ENCODE results near the gene RELL2.

RELL2 gene

DNA sequence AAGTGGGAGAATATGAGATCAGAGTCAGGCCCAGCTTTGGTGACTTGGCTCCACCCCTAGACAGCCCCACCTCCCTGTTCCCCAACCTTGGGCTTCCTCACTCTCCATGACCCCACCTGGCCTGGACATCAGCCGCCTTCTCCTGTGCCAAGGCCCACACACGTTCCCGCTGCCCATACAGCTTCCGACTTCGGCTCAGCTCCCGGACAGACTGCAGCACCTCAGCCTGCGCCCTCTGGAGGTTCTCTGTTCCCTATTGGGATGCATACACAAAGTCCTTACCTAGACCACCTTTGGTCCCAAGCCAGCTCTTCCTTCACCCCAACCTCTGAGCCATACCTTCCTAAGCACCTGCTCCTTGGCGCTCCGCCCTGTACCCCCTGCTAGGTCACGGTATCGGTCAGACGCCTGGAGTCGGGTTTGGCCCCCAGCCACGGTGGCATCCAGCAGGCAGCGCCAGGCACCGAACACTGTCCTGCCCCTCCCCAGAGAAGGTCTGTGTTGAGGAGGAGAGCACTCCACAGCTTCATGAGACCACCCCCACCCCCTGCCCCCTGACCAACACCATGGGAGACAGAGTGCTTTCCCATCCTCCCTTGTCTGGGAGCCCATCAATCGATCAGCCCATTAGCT is 12.4 kb downstream of the RELL2 start:
- no peak for DNase-seq (ENCODE audit: low spot score)

DNA sequence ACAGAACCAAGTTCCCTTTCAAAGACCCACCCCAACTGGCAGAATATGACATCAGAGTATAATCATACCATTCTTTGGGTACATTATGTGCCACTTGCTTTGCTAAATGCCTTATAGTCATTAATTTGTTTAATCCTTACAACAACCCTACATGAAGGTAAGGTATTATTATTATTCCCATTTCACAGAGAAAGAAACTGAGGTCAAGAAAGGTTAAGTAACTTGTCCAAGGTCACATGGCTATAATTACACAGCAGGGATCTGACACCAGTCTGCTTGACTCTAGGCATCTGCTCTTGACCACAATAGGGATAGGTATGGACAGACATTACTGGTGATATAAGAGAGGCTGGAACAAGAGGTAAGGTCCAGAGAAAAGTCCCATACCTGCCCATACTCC is 13.2 kb downstream of the RELL2 start:
- DNase-seq (ENCODE audit: low spot score) = no peak

DNA sequence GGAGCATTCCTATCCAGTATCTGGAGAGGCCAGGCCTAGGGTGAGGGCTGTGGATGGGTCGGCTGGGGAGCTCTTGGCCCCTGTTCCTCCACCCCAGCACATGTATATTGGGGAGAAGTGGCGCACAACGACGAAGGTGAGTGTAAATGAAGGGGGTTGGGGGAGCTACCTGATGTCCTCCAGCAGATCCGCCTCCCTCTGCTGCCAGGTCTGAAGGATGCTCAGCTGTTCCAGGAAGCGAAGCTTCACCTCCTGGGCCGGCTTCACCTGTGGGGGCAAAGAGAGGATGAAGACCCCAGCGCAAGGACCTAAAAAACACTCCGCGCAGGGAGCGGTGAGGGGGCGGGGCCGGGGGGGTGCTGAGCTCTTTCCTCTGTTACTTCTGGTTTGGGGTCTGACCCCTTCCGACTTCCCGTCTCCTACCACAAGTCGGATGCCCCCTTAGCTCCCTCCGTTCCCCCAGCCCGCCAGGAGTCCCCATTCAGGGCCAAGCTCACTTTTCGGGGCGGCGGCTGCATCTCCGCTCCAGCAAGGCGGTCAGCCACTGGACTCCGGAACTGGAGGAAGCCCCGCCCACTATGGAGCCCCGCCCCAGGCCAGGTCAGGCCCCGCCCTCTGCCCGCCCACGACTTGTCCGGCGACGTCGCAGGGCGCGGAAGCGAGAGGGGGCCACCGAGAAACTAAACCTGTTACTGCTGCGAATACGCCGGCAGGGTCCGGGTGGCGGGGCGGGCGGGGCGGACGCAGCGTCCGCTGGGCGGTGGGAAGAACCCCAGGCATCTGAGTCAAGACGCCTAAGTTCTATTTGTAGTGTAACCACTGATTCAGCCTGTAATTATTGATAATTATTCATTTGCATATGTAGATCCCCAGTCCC is 14.3 kb downstream of the RELL2 start, which contains the start of gene FCHSD1:
Gene FCHSD1 (minus strand): TSS at position 568 of the 877 bp plus-strand sequence. CDS start 50 bp downstream, at position 518.
- DNase-seq (ENCODE audit: low spot score) = peak; percentile 91

DNA sequence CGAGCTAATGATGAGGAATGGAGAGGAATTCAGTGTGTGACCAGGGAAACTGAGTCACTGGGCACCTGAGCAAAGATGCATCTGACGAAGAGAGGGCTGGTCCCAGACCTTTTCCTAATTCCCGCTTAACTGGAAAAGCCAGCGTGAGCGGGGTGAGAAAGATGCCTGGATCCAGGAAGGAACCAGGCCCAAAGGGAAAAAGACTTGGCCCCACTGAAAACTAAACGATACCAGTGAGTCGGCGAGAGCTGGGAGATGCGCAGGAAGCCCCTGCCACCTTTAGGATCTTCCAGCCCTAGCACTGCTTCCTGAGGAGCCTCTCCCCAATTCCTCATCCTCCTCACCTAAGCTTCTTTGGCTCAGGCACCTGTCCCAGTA is 14.9 kb downstream of the RELL2 start:
- DNase-seq (ENCODE audit: low spot score) = no peak

DNA sequence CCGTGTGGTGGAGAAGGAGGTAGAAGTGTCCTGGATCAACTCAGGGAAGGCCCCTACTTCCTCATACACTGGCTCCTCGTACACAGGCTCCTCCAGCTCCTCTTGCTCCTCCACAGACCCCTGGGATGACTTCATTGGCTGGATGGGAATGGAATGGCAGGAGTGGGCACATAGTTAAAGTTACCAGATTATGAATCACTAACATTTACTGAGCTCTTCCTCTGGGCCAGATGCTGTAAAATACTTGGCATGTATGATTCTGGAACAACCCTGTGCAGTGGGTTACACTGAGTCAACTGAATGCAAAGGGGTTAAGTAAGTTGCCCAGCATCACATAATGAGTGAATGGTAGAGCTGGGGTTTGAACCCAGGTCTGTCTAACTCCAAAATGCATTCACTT is 17.5 kb downstream of the RELL2 start:
- DNase-seq (ENCODE audit: low spot score) = peak; percentile 20

DNA sequence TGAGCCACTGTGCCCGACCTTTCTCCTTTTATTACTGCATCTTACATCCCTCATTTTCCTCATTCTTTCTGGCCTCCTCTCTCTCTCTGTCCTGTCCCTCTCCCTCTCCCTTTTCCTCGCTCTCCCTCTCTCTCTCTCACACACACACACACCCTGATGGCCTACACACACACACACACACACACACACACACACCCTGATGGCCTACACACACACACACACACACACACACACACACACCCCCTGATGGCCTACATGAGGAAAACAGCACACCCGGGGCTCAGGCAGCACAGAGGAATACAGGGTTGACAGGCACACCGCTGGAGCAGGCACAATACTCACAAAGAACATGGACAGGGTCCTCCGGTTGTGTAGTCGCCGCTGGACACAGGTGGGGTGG is 18.2 kb downstream of the RELL2 start:
- DNase-seq (ENCODE audit: low spot score) = no peak

DNA sequence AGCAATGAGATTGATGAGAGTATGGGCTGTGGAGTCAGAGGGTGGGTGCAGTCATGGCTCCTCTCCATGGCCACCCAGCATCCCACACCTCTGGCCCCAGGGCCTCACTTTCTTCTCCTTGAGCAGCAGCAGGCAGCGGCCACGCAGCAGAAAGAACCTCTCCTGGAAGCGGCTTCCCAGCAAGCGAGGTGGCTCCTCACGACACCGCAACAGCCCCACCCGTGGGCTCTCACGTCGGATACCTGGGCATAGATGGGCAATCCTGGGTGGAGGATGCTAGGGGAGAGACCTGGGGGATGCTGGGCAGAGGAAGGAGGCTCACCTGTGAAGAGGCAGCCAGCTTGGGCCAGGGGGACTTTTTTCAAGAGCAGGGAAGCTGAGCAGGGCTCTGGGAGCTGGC is 19.6 kb downstream of the RELL2 start:
- no peak for DNase-seq (ENCODE audit: low spot score)

DNA sequence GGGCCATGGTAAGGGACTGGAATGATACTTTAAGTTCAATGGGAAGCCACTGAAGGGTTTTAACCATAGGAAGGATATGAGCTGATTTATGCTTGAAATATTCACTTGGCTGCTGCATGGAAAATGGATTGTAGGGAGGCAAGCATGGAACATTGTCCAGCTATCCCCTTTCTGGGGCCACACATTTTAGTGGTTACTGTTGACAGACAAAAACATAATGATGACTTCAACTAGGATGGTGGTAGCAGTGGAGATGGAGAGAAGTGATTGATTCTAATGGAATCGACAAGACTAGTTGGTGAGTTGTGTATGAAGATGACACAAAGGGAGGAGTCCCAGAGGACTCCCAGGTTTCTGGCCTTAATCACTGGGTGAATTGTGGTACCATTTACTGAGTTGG is 20.6 kb downstream of the RELL2 start:
- no peak for DNase-seq (ENCODE audit: low spot score)

DNA sequence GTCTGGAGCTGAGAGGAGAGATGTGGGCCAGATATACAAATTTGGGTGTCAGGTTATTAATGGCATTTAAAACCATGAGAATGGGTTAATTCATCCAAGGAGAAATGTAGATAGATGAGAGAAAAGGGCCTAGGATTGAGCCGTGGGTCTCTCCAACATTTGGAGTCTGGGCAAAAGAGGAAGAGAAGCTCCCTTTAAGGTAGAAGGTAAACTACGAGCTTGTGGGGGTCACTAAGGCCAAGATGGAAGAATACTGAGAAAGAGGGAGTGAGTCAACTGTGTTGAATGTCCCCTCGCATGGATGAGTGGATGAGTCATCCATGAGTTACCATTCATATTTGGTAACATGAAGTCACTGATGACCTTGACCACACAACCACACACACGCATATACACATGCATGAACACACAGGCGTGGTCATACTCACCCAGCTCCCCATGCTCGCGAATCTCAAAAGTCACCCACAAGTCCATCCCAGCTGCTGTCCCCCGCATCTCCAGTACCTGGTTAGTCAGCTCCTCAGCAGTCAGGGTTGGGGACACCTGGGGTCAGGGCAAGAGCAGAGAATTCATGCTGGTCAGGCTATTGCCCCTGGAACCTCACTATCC is 21.2 kb downstream of the RELL2 start:
- DNase-seq (ENCODE audit: low spot score) = no peak

DNA sequence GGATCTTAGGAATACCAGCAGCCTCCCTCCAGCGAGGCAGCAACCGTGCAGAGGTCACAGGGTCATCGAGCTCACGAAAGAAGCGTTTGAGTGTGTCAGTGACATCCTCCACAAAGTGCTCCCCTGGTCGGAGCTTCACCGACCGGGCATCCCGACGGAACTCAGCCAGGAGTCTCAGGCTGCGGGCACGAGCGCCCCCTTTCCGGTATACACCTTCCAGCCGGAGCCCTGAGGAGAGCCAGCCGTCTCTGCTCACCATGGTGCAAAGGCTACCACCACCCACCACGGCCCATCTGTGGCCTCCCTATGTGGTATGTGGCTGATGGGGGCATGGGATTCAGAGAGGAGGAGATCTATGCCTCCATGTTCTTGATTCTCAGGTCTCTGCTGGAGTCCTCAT is 25.2 kb downstream of the RELL2 start:
- DNase-seq (ENCODE audit: low spot score) = no peak

DNA sequence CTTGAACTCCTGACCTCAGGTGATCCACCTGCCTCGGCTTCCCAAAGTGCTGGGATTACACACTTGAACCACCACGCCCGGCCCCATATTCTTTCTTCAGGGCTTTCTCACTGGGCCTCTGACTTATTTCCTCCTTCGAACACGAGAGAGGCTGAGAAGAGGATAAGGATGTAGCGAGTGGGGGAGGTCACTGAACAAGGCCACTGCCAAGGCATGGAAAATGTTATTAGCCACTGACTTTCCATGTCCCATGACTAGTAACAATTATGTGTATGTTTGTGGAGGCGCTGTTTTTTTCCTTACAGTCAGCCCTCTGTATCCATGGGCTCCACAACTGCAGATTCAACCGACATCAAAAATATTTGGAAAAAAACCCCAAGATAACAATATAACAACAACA is 26.7 kb downstream of the RELL2 start:
- no peak for DNase-seq (ENCODE audit: low spot score)

DNA sequence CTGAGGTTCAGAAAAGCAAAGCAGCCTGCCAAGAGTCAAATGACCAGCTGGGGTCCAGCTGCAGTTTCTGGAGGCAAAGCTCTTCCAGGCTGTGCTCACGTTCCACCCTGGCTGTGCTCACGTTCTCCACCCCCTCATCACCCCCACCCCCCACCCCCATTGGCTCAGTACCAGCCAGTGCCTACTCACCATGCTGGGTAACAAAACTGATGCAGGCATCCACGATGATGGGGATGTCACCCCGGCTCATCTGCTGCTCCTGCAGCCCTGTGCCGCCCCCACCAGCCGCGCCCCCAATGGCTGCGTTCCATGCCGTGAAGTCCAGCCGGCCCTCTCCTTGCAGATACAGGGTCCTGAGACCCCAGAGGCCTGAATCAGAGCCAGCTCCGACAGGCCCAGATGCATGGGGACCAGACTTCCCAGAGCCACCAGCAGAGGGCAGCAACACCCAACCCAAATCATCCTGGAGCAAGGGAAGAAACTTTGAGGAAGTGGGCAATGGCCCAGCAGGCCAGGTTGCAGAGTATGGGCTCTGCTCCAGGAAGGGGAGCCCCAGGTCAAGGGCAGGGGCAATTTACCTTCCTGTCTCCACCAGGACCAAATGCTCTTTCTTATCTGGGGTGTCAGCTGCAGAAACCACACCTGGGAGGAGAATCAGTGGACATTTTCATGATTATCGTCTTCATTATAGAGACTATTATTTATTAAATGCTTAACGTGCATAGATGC is 28.1 kb downstream of the RELL2 start:
- peak; percentile 70 for DNase-seq (ENCODE audit: low spot score)

DNA sequence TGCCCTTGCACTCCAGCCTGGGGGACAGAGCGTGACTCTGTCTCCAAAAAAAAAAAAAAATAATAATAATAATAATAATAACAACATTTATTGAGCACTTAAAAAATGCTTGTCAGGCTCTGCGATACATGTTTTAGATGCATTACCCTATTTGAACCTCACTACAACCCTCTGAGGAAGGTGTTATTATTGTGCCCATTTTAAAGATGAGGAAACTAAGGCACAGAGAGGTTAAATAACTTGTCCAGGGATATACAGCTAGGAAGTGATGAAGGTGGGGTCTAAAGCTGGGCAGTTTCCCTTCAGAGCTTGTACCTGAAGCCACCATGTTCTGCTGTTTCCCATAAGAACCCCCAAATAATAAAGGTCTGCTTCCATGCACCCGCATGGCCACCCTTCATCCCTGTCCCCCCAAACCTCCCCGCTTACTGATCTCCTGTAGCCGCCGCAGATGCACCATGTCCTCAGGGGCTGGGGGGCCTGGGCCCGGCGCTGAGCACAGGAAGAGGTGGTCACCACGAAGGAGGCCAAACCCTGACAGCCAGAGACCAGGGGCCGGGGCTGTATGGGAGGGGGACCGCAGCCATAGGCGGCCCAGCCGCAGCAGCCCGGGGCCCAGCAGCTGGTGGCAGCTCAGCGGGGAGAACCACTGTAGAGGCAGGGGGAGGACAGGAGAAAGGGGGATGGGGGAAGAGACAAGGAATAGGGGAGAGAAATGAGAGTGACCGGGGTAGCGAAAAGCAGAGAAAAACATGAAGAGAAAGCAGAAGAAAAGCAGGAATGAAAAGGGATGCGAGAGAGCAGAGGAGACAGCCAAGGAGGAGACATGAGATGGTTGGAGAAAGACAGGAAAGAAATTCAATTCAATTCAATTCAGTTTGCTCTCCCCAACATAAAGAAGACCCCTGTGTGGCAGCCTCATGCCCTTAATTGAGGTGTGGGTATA is 29.5 kb downstream of the RELL2 start:
- DNase-seq (ENCODE audit: low spot score) = no peak

DNA sequence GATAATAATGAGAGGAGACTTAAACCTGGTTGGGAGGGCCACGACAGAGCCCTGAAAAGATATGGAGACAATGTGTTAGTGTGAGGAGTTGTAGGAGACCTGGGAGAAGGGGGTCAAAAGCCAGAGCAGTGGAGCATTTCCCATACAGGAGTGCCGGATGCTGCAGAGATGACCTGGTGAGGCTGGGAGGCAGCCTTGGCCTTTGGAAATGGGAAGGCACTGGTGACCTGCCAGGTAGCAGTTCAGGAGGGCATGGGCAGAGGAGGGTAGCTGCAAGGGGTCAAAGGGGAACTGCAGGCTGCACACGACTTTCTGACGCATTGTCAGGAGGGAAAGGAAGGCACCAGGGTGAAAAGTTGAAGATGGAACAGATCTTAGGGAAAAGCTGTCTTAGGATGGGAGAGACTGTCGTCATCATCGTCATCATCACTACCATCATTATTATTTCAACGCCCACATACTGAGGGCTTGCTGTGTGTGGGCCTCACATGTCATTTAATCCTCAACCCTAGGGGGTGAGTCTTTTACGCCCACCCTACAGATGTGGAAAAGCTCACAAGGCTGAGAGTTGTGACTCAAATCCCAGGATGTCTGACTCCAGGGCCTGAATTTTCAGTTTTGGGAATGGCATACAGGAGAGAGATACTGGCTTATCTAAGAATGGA is 31.9 kb downstream of the RELL2 start:
- DNase-seq (ENCODE audit: low spot score) = no peak

DNA sequence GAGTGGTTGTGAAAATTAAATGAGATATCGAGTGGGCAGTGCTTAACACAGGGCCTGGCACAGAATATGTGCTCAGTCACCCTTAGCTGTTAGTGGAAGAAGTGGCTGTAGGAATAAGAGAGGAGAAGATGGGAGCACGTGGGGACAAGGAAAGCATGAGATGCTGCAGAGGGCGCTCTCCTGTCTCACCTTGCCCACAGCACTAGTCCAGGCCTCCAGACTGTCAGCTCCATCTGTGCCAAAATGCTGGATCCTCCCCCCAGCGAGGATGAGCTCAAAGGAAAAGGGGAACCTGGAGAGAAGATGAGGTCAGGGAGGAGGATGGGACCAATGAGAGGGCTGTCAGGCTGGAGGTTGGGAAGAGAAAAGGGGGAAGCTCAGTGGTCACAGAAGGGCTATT is 32.7 kb downstream of the RELL2 start:
- DNase-seq (ENCODE audit: low spot score) = no peak

DNA sequence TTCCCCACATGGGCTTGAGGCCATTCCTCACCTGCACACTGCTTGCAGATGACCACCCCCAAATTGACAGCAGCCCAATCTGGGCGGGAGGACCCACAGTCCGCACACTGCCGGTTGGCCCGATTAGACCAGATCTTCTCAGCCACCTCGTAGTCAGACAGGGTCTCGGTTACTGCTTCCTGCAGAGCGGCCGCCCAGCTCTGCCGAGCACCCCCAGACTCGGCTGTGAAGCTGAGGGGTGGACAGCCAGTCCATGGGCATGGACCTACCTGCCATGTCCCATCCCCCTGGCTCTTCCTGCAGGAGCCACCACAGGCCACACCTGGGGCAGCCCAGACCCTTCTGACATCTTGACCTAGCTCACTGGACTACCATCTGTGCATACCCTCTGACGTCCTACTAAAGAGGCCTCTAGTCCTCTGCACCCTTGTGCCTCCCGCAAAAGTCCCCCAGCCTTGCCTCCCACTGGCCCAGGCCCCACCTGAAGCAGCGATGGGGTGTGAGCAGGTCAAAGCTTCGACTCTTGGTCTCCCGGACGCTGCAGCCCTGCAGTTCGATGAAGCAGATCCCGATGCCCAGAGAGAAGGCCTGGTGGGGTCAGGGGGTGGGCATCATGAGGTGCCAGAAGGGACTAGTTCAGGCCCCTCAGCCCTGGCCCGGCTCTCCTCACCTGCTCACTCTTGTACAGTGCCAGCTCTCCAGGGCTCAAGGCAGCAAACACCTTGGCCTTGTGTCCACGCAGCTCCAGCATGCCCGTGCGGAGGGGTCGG is 35.5 kb downstream of the RELL2 start:
- no peak for DNase-seq (ENCODE audit: low spot score)

DNA sequence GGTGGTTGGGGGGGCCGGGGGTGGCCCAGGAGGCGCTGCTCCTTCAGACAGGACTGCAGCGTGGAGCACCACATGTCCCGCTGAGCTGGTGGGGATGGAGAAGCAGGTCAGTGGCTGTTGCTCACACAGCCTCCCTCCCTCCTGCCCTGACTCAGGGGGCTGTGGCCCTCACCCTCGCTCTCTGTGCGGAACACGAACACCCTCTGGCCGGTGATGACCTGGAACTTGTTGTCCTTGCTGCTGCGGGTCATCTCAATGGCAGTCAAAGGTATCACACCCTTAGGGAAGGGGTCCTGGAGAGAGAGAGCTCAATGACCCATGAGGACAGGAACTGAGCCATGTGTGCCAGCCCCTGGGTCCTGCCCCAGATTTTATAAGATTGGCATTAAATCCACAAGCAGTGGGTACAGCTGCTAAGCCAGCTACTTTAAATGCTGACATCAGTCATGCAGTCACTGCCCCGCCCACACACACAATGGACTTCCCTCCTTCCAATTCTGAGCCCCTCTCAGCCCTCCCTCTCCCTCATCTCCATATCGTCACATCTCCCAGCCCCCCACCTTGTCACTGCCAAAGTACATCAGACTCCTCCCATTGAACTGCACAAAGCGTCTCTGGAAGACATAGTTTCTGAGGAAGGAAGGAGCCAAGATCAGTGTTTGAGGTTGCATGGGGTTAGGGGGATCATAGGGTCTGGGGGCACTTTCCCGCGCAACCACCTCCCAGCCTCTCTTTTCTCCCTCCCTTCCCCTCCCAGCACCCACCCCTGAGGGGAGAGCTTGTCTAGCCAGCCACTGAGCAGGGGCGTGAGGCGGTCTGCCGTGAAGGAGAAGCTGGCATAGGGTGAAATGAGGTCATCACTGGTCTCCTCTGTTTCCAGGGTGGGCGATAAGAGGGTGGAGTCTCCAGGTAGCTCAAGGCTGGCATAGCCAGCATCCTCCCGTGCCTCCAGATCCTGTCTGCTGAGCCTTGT is 36.3 kb downstream of the RELL2 start:
- no peak for DNase-seq (ENCODE audit: low spot score)

DNA sequence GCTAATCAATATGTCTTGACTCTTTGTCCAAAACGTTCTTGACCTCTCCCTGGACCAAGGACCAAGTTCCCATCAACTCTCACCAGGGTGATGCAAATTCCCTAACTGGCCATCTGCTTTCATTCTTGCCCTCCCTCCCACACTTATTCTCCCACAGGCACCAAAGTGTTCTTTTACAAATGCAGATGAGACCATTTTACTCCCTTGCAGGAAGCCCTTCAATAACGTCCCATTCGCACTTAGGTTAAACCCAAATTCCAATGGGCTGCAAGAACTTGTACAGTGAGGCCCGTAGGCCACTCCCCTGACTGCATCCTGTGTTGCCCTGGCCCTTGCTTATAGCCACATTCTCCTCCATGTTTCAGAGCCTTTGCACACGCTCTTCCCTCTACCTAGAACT is 38.0 kb downstream of the RELL2 start:
- DNase-seq (ENCODE audit: low spot score) = no peak

DNA sequence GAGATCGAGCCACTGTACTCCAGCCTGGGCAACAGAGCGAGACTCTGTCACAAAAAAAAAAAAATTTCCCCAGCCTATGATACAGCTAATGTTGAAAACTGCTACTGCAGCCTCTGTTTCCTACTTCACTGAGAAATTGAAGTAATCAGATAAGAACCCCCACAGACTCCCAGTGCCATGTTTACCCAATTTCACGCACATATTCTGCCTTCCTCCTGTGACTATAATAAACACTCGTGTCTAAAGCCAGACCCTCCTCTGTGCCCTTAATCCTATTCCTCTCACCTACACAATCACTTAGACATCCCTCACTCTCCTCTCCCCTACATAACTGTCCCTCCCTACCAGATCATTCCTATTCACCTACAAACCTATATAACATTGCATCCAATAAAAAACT is 38.9 kb downstream of the RELL2 start:
- DNase-seq (ENCODE audit: low spot score) = no peak
